H9 (cell line): ENCODE measurements around the gene SORCS2. TPM values are rescaled to one million over a fixed set of nuclear protein-coding genes. Genes with fewer than 3 reads are reported as not detected.

Experiments used
- DNase-seq: peaks from one replicate; pipeline ENCODE4 v3.0.0-alpha.2; 2017
- H2AFZ ChIP-seq: one replicate; pipeline ENCODE4 v1.6.1; 2013; ENCODE audit warnings: mild to moderate bottlenecking, low read length, control low read depth, moderate library complexity
- H2AK5ac ChIP-seq: 2 replicates; pipeline ENCODE4 v1.6.1; 2013; ENCODE audit warnings: low read length, control low read depth, mixed read lengths; ENCODE audit not compliant: insufficient read length
- H2BK120ac ChIP-seq: one replicate; pipeline ENCODE4 v1.6.1; 2013; ENCODE audit warnings: low read depth, mild to moderate bottlenecking, low read length, control low read depth, inconsistent platforms; ENCODE audit not compliant: poor library complexity, severe bottlenecking
- H2BK12ac ChIP-seq: 2 replicates; pipeline ENCODE4 v1.6.1; 2013; ENCODE audit warnings: low read length, control low read depth, mixed read lengths, low read depth; ENCODE audit not compliant: insufficient read length
- H2BK15ac ChIP-seq: 2 replicates; pipeline ENCODE4 v1.6.1; 2013; ENCODE audit warnings: low read depth, low read length, control low read depth
- H2BK20ac ChIP-seq: one replicate; pipeline ENCODE4 v1.6.1; 2013; ENCODE audit warnings: low read depth, mild to moderate bottlenecking, low read length, control low read depth, inconsistent platforms; ENCODE audit not compliant: poor library complexity, severe bottlenecking
- H2BK5ac ChIP-seq: 2 replicates; pipeline ENCODE4 v1.6.1; 2013; ENCODE audit warnings: low read length, control low read depth, mixed read lengths; ENCODE audit not compliant: insufficient read length
- H3K14ac ChIP-seq: 2 replicates; pipeline ENCODE4 v1.6.1; 2013; ENCODE audit warnings: low read length, control low read depth; ENCODE audit not compliant: insufficient read depth
- H3K18ac ChIP-seq: 2 replicates; pipeline ENCODE4 v1.6.1; 2013; ENCODE audit warnings: low read depth, mild to moderate bottlenecking, mixed read lengths, low read length, control low read depth; ENCODE audit not compliant: insufficient read length
- H3K23ac ChIP-seq: 2 replicates; pipeline ENCODE4 v1.6.1; 2013; ENCODE audit warnings: low read length, control low read depth, mixed read lengths, low read depth; ENCODE audit not compliant: insufficient read length
- H3K23me2 ChIP-seq: 2 replicates; pipeline ENCODE4 v1.6.1; 2013; ENCODE audit warnings: low read depth, mild to moderate bottlenecking, mixed read lengths, low read length, control low read depth; ENCODE audit not compliant: insufficient read length, poor library complexity, severe bottlenecking
- H3K27ac ChIP-seq: 2 replicates; pipeline ENCODE4 v1.5.1; 2013; ENCODE audit warnings: low read length, control low read depth, mixed read lengths, low read depth; ENCODE audit not compliant: insufficient read length
- H3K27me3 ChIP-seq: 2 replicates; pipeline ENCODE4 v1.6.1; 2013; ENCODE audit warnings: low read length, control low read depth, inconsistent platforms; ENCODE audit not compliant: insufficient read depth
- H3K4ac ChIP-seq: 2 replicates; pipeline ENCODE4 v1.6.1; 2013; ENCODE audit warnings: low read depth, mild to moderate bottlenecking, control low read depth, inconsistent platforms, low read length, moderate library complexity
- H3K4me1 ChIP-seq: 2 replicates; pipeline ENCODE4 v1.6.1; 2013; ENCODE audit warnings: low read length, control low read depth, inconsistent platforms; ENCODE audit not compliant: insufficient read depth
- H3K4me2 ChIP-seq: 2 replicates; pipeline ENCODE4 v1.6.1; 2013; ENCODE audit warnings: low read length, control low read depth, mixed read lengths; ENCODE audit not compliant: insufficient read length, insufficient read depth
- H3K56ac ChIP-seq: 2 replicates; pipeline ENCODE4 v1.6.1; 2013; ENCODE audit warnings: low read depth, mild to moderate bottlenecking, mixed read lengths, low read length, control low read depth; ENCODE audit not compliant: insufficient read length
- H3K79me1 ChIP-seq: 2 replicates; pipeline ENCODE4 v1.6.1; 2013; ENCODE audit warnings: low read depth, mild to moderate bottlenecking, moderate library complexity, low read length, control low read depth, inconsistent platforms; ENCODE audit not compliant: insufficient read depth, poor library complexity, severe bottlenecking
- H3K79me2 ChIP-seq: 2 replicates; pipeline ENCODE4 v1.6.1; 2013; ENCODE audit warnings: low read length, control low read depth, inconsistent platforms; ENCODE audit not compliant: insufficient read depth
- H3K9ac ChIP-seq: 2 replicates; pipeline ENCODE4 v1.6.1; 2013; ENCODE audit warnings: low read length, control low read depth, mixed read lengths; ENCODE audit not compliant: insufficient read length; ENCODE audit errors: extremely low read depth
- H3K9me3 ChIP-seq: one replicate; pipeline ENCODE4 v1.6.1; 2013; ENCODE audit warnings: low read depth, low read length, inconsistent platforms; ENCODE audit not compliant: control insufficient read depth
- H3T11ph ChIP-seq: one replicate; pipeline ENCODE4 v1.6.1; 2013; ENCODE audit warnings: mild to moderate bottlenecking, low read length, control low read depth, inconsistent platforms
- H4K20me1 ChIP-seq: one replicate; pipeline ENCODE4 v1.6.1; 2013; ENCODE audit not compliant: control insufficient read depth, insufficient read length, insufficient read depth
- H4K5ac ChIP-seq: 2 replicates; pipeline ENCODE4 v1.6.1; 2013; ENCODE audit warnings: low read depth, mild to moderate bottlenecking, mixed read lengths, low read length, control low read depth; ENCODE audit not compliant: insufficient read length
- H4K8ac ChIP-seq: replicated peaks from 2 replicates; pipeline ENCODE4 v1.6.1; 2013; ENCODE audit warnings: low read length, control low read depth, mixed read lengths, low read depth; ENCODE audit not compliant: insufficient read length
- H4K91ac ChIP-seq: 2 replicates; pipeline ENCODE4 v1.6.1; 2013; ENCODE audit warnings: low read depth, mild to moderate bottlenecking, moderate library complexity, mixed read lengths, low read length, control low read depth; ENCODE audit not compliant: insufficient read length
- H3K27ac Mint-ChIP-seq, 3 experiments: 2 replicates in 2 of 3; 3 replicates in 1 of 3; pipeline ENCODE4 v1.8.0; 2020 to 2021; ENCODE audit warnings: mixed read lengths in 3 of 3, mild to moderate bottlenecking in 1 of 3, moderate library complexity in 1 of 3
- H3K27me3 Mint-ChIP-seq: 2 replicates; pipeline ENCODE4 v1.8.0; 2021; ENCODE audit warnings: low read depth, mild to moderate bottlenecking, moderate library complexity, mixed read lengths
- H3K36me3 Mint-ChIP-seq, 3 experiments: 2 replicates in 2 of 3; 3 replicates in 1 of 3; pipeline ENCODE4 v1.8.0; 2020 to 2021; ENCODE audit warnings: low read depth in 3 of 3, mixed read lengths in 3 of 3; ENCODE audit not compliant: insufficient read depth in 1 of 3
- H3K4me1 Mint-ChIP-seq, 2 experiments: 2 replicates each; pipeline ENCODE4 v1.8.0; 2020; ENCODE audit warnings: mixed read lengths in 2 of 2
- H3K4me3 Mint-ChIP-seq, 2 experiments: 2 replicates in 1 of 2; 3 replicates in 1 of 2; pipeline ENCODE4 v1.8.0; 2020 to 2021; ENCODE audit warnings: mild to moderate bottlenecking in 2 of 2, mixed read lengths in 2 of 2, moderate library complexity in 1 of 2
- H3K9me3 Mint-ChIP-seq, 2 experiments: 2 replicates in 1 of 2; 3 replicates in 1 of 2; pipeline ENCODE4 v1.8.0; 2020; ENCODE audit warnings: mild to moderate bottlenecking in 2 of 2, mixed read lengths in 2 of 2, moderate library complexity in 1 of 2
- CTCF ChIP-seq: fragments of 200-600 bp; sonication (generic); conservative IDR thresholded peaks from 3 replicates; pipeline ENCODE4 v1.8.0; 2021; ENCODE audit warnings: antibody characterized with exemption, mild to moderate bottlenecking
- WGBS: extraction: QIAGEN DNeasy Blood & Tissue Kit; methylation state at CpG from one replicate; pipeline ENCODE4 v1.1.7; 2013; ENCODE audit warnings: missing lambda C conversion rate, low lambda C conversion rate, mixed read lengths; ENCODE audit not compliant: insufficient read length; ENCODE audit errors: extremely low coverage; 5-methylcytosine and 5-hydroxymethylcytosine counted together
- total RNA-seq: library from RNA; stranded (reverse); gene quantifications from 2 replicates; pipeline ENCODE4 v1.2.1, GENCODE V29; 2021

Gene SORCS2
- total RNA-seq, 1 experiment from 2014 or later: 0.57 TPM

DNA sequence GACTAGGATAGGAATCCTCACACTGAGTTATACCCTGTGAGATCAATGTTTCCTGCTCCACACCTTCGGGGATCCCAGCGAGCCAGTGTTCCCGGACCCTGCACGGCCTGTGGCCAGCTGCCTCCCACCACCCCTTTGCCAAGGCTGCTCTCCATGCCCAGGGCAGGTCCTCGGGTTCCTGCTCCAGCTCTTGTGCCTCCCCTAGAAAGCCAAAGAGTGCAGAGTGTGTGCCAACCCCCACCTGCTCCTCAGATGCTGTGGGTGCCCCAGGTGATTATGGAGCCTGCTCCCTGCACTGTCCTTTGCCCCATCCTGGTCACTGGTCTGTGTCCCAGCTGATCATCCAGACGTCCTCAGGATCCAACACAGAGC lies 500.9 kb downstream of the SORCS2 start:
- Histone ChIP-seq H4K8ac (no peak overlapping the region), H3K9ac (no peak overlapping the region), H4K20me1 (no peaks in the 10 kb centered on the region), H3K27ac (no peak overlapping the region), H3K4me1 (no peaks in the 10 kb centered on the region), H3K56ac (no peak overlapping the region), H3K18ac (no peak overlapping the region), H3K79me2 (no peaks in the 10 kb centered on the region), H3K4me2 (no peak overlapping the region), H3K14ac (no peak overlapping the region), H3K4ac (no peak overlapping the region), H2BK20ac (no peak overlapping the region), H3K23me2 (no peaks in the 10 kb centered on the region), H2BK5ac (no peak overlapping the region), H2AK5ac (no peak overlapping the region), H3K79me1 (no peaks in the 10 kb centered on the region), H4K5ac (no peak overlapping the region), H3K27me3 (no peaks in the 10 kb centered on the region), H2BK15ac (no peak overlapping the region), H2BK12ac (no peak overlapping the region), H3K23ac (no peak overlapping the region), H4K91ac (no peak overlapping the region), H2BK120ac (no peak overlapping the region), H3K9me3 (no peaks in the 10 kb centered on the region), H3T11ph (no peak overlapping the region), H2AFZ (no peak overlapping the region)
- no peak overlapping the region for H3K27ac Mint-ChIP-seq
- no peak for TF ChIP-seq CTCF
- H3K4me3 Mint-ChIP-seq: no peak overlapping the region
- WGBS: no CpG with 5 or more reads among the region's 6 CpGs
- no peak for DNase-seq
- H3K9me3 Mint-ChIP-seq: peaks cover 0 to 5% of the 10 kb centered on the region in 2 experiments; a peak in 1 of 5 replicates
- no peaks in the 10 kb centered on the region for H3K4me1 Mint-ChIP-seq
- no peaks in the 10 kb centered on the region for H3K36me3 Mint-ChIP-seq
- no peaks in the 10 kb centered on the region; the same call in 1 of the 2 replicates for H3K27me3 Mint-ChIP-seq
